Esophagus squamous epithelium (tissue), 5 donors: ENCODE data around the gene CACNA2D3. TPM values are rescaled to one million over a fixed set of nuclear protein-coding genes. Genes with fewer than 3 reads are reported as not detected.

Experiments
- DNase-seq: peaks from one replicate; lab custom pipeline; 2025; lab: John Stamatoyannopoulos, UW
- H3K27ac ChIP-seq, 4 donors: fragments of 200-600 bp; sonication (generic); one replicate each; pipeline ENCODE4 v1.5.1; 2016 to 2019; ENCODE audit warnings: mild to moderate bottlenecking in 1 of 4
- H3K27me3 ChIP-seq, 4 donors: fragments of 200-600 bp; sonication (generic); 1 replicate in 3 of 4; 2 replicates in 1 of 4; pipeline versions ENCODE4 v1.5.1 to v1.6.0; 2017 to 2021; ENCODE audit warnings: antibody characterized with exemption in 1 of 4
- H3K36me3 ChIP-seq, 3 donors: fragments of 200-600 bp; sonication (generic); one replicate each; pipeline ENCODE4 v1.5.1; 2016 to 2019
- H3K4me1 ChIP-seq, 3 donors: fragments of 200-600 bp; sonication (generic); one replicate each; pipeline ENCODE4 v1.5.1; 2017 to 2019
- H3K4me3 ChIP-seq, 4 donors: fragments of 200-600 bp; sonication (generic); 1 replicate in 3 of 4; 2 replicates in 1 of 4; pipeline ENCODE4 v1.5.1; 2016 to 2019; ENCODE audit warnings: mild to moderate bottlenecking in 2 of 4, moderate library complexity in 1 of 4
- H3K9me3 ChIP-seq, 3 donors: fragments of 200-600 bp; sonication (generic); one replicate each; pipeline ENCODE4 v1.5.1; 2016 to 2019
- POLR2A ChIP-seq, 4 donors: fragments of 450-650 bp; IDR thresholded peaks; one replicate each; pipeline ENCODE4 v1.6.1; 2017; ENCODE audit warnings: antibody characterized with exemption in 4 of 4, mild to moderate bottlenecking in 4 of 4, moderate library complexity in 3 of 4
- WGBS, 2 donors: methylation state at CpG; one replicate each; pipeline ENCODE4 v1.1.5; 2018; 5-methylcytosine and 5-hydroxymethylcytosine counted together
- intact Hi-C: fragments of 100-400 bp; cut with DNase I; formaldehyde crosslinking; loops from one replicate; pipeline ENCODE4 v1.15.0; 2022
- total RNA-seq, 4 donors: library from RNA; depleted of rRNA; stranded (reverse); fragments of >200 nt; gene quantifications; one replicate each; pipeline ENCODE4 v1.1.0, GENCODE V29; 2016
- TF ChIP-seq, protein P1 (sequence below), 6 experiments: fragments of 450-650 bp in 4 of 6; fragments of 200-600 bp in 2 of 6; sonication (generic) in 2 of 6; IDR thresholded peaks; one replicate each; pipeline ENCODE4 v1.5.1; 2016 to 2019; ENCODE audit warnings: antibody characterized with exemption in 6 of 6, mild to moderate bottlenecking in 4 of 6, moderate library complexity in 4 of 6
- donor health status: DM: yes; HTN: yes; CAD: no.

The CACNA2D3 gene
- total RNA-seq, 4 donors from 2014 or later, result 1.2 to 7.1 (median 5.1) TPM

GRCh38 chr3:54873059-54874010 is 751.0 kb downstream of the CACNA2D3 start:
- no peaks in the 10 kb centered on the region for H3K9me3 ChIP-seq
- intact Hi-C loops, result no loop called here
- DNase-seq, result no peak
- no peak for TF ChIP-seq POLR2A (IDR thresholded peaks at IDR 0.05)
- TF ChIP-seq, protein P1, sequence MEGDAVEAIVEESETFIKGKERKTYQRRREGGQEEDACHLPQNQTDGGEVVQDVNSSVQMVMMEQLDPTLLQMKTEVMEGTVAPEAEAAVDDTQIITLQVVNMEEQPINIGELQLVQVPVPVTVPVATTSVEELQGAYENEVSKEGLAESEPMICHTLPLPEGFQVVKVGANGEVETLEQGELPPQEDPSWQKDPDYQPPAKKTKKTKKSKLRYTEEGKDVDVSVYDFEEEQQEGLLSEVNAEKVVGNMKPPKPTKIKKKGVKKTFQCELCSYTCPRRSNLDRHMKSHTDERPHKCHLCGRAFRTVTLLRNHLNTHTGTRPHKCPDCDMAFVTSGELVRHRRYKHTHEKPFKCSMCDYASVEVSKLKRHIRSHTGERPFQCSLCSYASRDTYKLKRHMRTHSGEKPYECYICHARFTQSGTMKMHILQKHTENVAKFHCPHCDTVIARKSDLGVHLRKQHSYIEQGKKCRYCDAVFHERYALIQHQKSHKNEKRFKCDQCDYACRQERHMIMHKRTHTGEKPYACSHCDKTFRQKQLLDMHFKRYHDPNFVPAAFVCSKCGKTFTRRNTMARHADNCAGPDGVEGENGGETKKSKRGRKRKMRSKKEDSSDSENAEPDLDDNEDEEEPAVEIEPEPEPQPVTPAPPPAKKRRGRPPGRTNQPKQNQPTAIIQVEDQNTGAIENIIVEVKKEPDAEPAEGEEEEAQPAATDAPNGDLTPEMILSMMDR (IDR thresholded peaks at IDR 0.05), result no peak
- no peak overlapping the region for H3K27ac ChIP-seq
- no peak overlapping the region for H3K4me3 ChIP-seq
- H3K4me1 ChIP-seq, result peaks cover 0 to 33% (median 5%) of the 10 kb centered on the region in 3 donors
- no peaks in the 10 kb centered on the region for H3K27me3 ChIP-seq
- 70 to 78% methylated on average over 8 of the region's 8 CpGs for WGBS, 2 donors
- no peaks in the 10 kb centered on the region for H3K36me3 ChIP-seq

GRCh38 chr3:54874816-54875556 is 752.6 kb downstream of the CACNA2D3 start:
- 59 to 66% methylated on average over 5 to 7 of the region's 7 CpGs for WGBS, 2 donors
- Histone ChIP-seq H3K36me3 (no peaks in the 10 kb centered on the region), H3K4me3 (no peak overlapping the region), H3K27me3 (no peaks in the 10 kb centered on the region), H3K9me3 (no peaks in the 10 kb centered on the region), H3K4me1 (peaks cover 0 to 24% (median 5%) of the 10 kb centered on the region in 3 donors), H3K27ac (no peak overlapping the region)
- DNase-seq, result no peak
- TF ChIP-seq, protein P1 (IDR thresholded peaks at IDR 0.05), result no peak
- no peak for TF ChIP-seq POLR2A (IDR thresholded peaks at IDR 0.05)
- intact Hi-C loops, result no loop called here

DNA sequence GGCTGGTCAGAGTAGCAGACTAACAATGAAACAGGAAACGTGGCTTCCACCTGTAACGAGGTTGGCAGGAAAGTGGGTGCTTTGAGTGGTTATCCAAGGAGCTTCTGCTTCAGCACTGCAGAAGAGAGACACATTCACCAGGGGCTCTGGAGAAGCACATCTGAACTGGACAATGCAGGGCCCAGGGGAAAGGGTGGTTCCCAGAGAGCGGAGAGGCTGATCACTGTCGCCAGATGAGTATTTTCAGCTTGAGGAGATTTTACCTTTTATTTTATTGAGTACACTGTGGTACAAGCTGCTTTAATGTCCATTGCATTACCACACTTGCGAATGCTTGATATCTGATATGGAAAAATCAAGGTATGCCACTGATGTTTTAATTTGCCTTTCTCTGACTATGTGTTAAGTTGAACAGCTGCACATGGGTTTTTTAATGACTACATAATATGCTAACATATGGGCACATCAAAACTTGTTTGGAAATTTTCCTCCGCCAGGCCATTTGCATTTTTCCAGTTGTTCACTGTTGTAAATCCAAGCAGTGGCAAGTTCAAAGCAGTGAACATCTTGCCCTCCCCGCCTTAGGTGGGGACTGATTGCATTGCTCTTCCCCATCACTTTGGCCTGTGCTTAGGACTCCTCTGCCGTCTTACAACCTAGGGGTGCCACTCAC is 753.4 kb downstream of the CACNA2D3 start:
- 58 to 74% methylated on average over 8 of the region's 8 CpGs for WGBS, 2 donors
- Histone ChIP-seq H3K4me1 (peaks cover 0 to 18% (median 5%) of the 10 kb centered on the region in 3 donors), H3K36me3 (no peaks in the 10 kb centered on the region), H3K27ac (no peak overlapping the region), H3K27me3 (no peaks in the 10 kb centered on the region), H3K4me3 (no peak overlapping the region), H3K9me3 (no peaks in the 10 kb centered on the region)
- DNase-seq, result no peak
- intact Hi-C loops, result no loop called here
- TF ChIP-seq, protein P1 (IDR thresholded peaks at IDR 0.05), result no peak
- TF ChIP-seq POLR2A (IDR thresholded peaks at IDR 0.05), result no peak

- TF ChIP-seq, protein P1 (IDR thresholded peaks at IDR 0.05), result no peak
- no peak for TF ChIP-seq POLR2A (IDR thresholded peaks at IDR 0.05)
- Histone ChIP-seq H3K36me3 (no peaks in the 10 kb centered on the region), H3K9me3 (no peaks in the 10 kb centered on the region), H3K4me1 (peaks cover 1 to 18% (median 5%) of the 10 kb centered on the region in 3 donors), H3K27ac (no peak overlapping the region), H3K4me3 (no peak overlapping the region), H3K27me3 (no peaks in the 10 kb centered on the region)
- 76 to 85% methylated on average over 5 of the region's 5 CpGs for WGBS, 2 donors
- intact Hi-C loops, result no loop called here
- DNase-seq, result no peak
Observed at GRCh38 chr3:54876694-54877093, 754.3 kb downstream of the CACNA2D3 start.
